Neural cell (in vitro differentiated cells): ENCODE measurements around the gene UHRF1. TPM values are rescaled to one million over a fixed set of nuclear protein-coding genes. Genes with fewer than 3 reads are reported as not detected.

ENCODE experiments used
- H2AFZ ChIP-seq: fragments of 200-600, 300-800 bp; sonication (generic), shearing (Covaris generic); 2 replicates; pipeline ENCODE4 v1.6.0; 2014; ENCODE audit warnings: low read depth, mild to moderate bottlenecking, antibody characterized with exemption, low read length, moderate library complexity
- H3F3A ChIP-seq: fragments of 200-600 bp; shearing (Covaris generic); 2 replicates; pipeline ENCODE4 v1.6.1; 2016; ENCODE audit warnings: mild to moderate bottlenecking, moderate library complexity, mixed read lengths, antibody characterized with exemption, low read length; ENCODE audit not compliant: insufficient read depth, poor library complexity, severe bottlenecking
- H3K27ac ChIP-seq: fragments of 200-600, 300-800 bp; sonication (generic), shearing (Covaris generic); 2 replicates; pipeline ENCODE4 v1.5.1; 2014; ENCODE audit warnings: mild to moderate bottlenecking, low read length, moderate library complexity
- H3K27me3 ChIP-seq: fragments of 300-800, 200-600 bp; sonication (generic), shearing (Covaris generic); 2 replicates; pipeline ENCODE4 v1.6.0; 2014; ENCODE audit warnings: mild to moderate bottlenecking, low read depth, low read length, moderate library complexity; ENCODE audit not compliant: insufficient read depth
- H3K36me3 ChIP-seq: fragments of 300-800, 200-600 bp; sonication (generic), shearing (Covaris generic); 2 replicates; pipeline ENCODE4 v1.5.1; 2014; ENCODE audit warnings: mild to moderate bottlenecking, antibody characterized with exemption, low read length, moderate library complexity; ENCODE audit not compliant: insufficient read depth
- H3K4me2 ChIP-seq: fragments of 300-800, 200-600 bp; sonication (generic), shearing (Covaris generic); 2 replicates; pipeline ENCODE4 v1.6.0; 2014; ENCODE audit warnings: mild to moderate bottlenecking, low read length
- H3K4me3 ChIP-seq: fragments of 300-800, 200-600 bp; sonication (generic), shearing (Covaris generic); 2 replicates; pipeline ENCODE4 v1.5.1; 2014; ENCODE audit warnings: mild to moderate bottlenecking, low read length, moderate library complexity
- H3K79me2 ChIP-seq: fragments of 200-600 bp; shearing (Covaris generic); replicated peaks from 2 replicates; pipeline ENCODE4 v1.6.0; 2014; ENCODE audit warnings: mild to moderate bottlenecking, low read length, moderate library complexity; ENCODE audit not compliant: insufficient read depth
- H3K9ac ChIP-seq: fragments of 300-800, 200-600 bp; sonication (generic), shearing (Covaris generic); 2 replicates; pipeline ENCODE4 v1.6.1; 2016; ENCODE audit warnings: mild to moderate bottlenecking, low read length, mixed read lengths
- H3K9me2 ChIP-seq: fragments of 200-600 bp; shearing (Covaris generic); 2 replicates; pipeline ENCODE4 v1.6.1; 2016; ENCODE audit warnings: mild to moderate bottlenecking, low read length, mixed read lengths; ENCODE audit not compliant: insufficient read depth
- H3K9me3 ChIP-seq: fragments of 200-600, 300-800 bp; sonication (generic), shearing (Covaris generic); 2 replicates; pipeline ENCODE4 v1.6.1; 2016; ENCODE audit warnings: mild to moderate bottlenecking, mixed run types, low read length, moderate library complexity, mixed read lengths
- H4K20me1 ChIP-seq: fragments of 200-600 bp; shearing (Covaris generic); 2 replicates; pipeline ENCODE4 v1.6.1; 2016; ENCODE audit warnings: mild to moderate bottlenecking, mixed run types; ENCODE audit not compliant: insufficient read depth
- CTCF ChIP-seq: fragments of 450-650 bp; IDR thresholded peaks from 2 replicates; pipeline ENCODE4 v1.5.1; 2014; ENCODE audit warnings: antibody characterized with exemption, mild to moderate bottlenecking, moderate library complexity; ENCODE audit not compliant: poor library complexity, severe bottlenecking
- EP300 ChIP-seq: fragments of 450-650 bp; conservative IDR thresholded peaks from 2 replicates; pipeline ENCODE4 v1.6.1; 2014; ENCODE audit warnings: antibody characterized with exemption, mild to moderate bottlenecking, moderate library complexity; ENCODE audit not compliant: poor library complexity, severe bottlenecking
- EZH2 ChIP-seq: fragments of 200-600, 300-800 bp; shearing (Covaris generic), sonication (generic); IDR thresholded peaks from 2 replicates; pipeline ENCODE4 v1.6.1; 2014; ENCODE audit warnings: antibody characterized with exemption, low read length, borderline replicate concordance, mild to moderate bottlenecking; ENCODE audit not compliant: insufficient read depth, poor library complexity, severe bottlenecking
- MXI1 ChIP-seq: fragments of 450-650 bp; conservative IDR thresholded peaks from 2 replicates; pipeline ENCODE4 v1.6.1; 2014; ENCODE audit warnings: antibody characterized with exemption, mild to moderate bottlenecking; ENCODE audit not compliant: poor library complexity, severe bottlenecking
- POLR2AphosphoS5 ChIP-seq: IDR thresholded peaks from 2 replicates; pipeline ENCODE4 v1.6.1; 2012
- RAD21 ChIP-seq: fragments of 450-650 bp; conservative IDR thresholded peaks from 2 replicates; pipeline ENCODE4 v1.6.1; 2014; ENCODE audit warnings: antibody characterized with exemption, mild to moderate bottlenecking, moderate library complexity
- REST ChIP-seq: IDR thresholded peaks from 2 replicates; pipeline ENCODE4 v1.6.1; 2012; ENCODE audit warnings: borderline replicate concordance
- SMC3 ChIP-seq: fragments of 450-650 bp; conservative IDR thresholded peaks from 2 replicates; pipeline ENCODE4 v1.6.1; 2014; ENCODE audit warnings: antibody characterized with exemption, mild to moderate bottlenecking, moderate library complexity; ENCODE audit not compliant: poor library complexity
- TAF1 ChIP-seq: IDR thresholded peaks from 2 replicates; pipeline ENCODE4 v1.6.1; 2012; ENCODE audit warnings: low read depth
- polyA plus RNA-seq: library from polyadenylated mRNA; depleted of rRNA; stranded (reverse); fragments of >200 nt; gene quantifications from 2 replicates; pipeline ENCODE4 v1.2.3, GENCODE V29; 2014

UHRF1 gene
- polyA plus RNA-seq, 1 donor from 2014 or later = 3.0 TPM

GRCh38 chr19:4861147-4861546 lies 48.2 kb upstream of the UHRF1 start:
- Histone ChIP-seq H3F3A (no peaks in the 10 kb centered on the region), H3K9me2 (no peaks in the 10 kb centered on the region), H3K27me3 (no peaks in the 10 kb centered on the region), H3K27ac (no peak overlapping the region), H3K9ac (no peak overlapping the region), H3K9me3 (no peaks in the 10 kb centered on the region), H3K36me3 (no peaks in the 10 kb centered on the region), H3K4me3 (no peak overlapping the region), H4K20me1 (no peaks in the 10 kb centered on the region), H3K4me2 (no peak overlapping the region), H3K79me2 (no peaks in the 10 kb centered on the region), H2AFZ (no peak overlapping the region)
- TF ChIP-seq CTCF (no peak), POLR2AphosphoS5 (no peak), REST (no peak), EP300 (no peak), RAD21 (no peak), SMC3 (no peak), TAF1 (no peak), MXI1 (no peak), EZH2 (no peak)

- H3K36me3 ChIP-seq = no peaks in the 10 kb centered on the region
- TF ChIP-seq TAF1 = no peak
- TF ChIP-seq EP300 = no peak
- no peak overlapping the region for H2AFZ ChIP-seq
- peak overlapping the region; percentile 4 for H3K4me2 ChIP-seq
- no peaks in the 10 kb centered on the region for H4K20me1 ChIP-seq
- no peaks in the 10 kb centered on the region for H3K27me3 ChIP-seq
- H3F3A ChIP-seq = no peaks in the 10 kb centered on the region
- no peaks in the 10 kb centered on the region for H3K9me3 ChIP-seq
- peak overlapping the region; percentile 39 for H3K9ac ChIP-seq
- no peak overlapping the region for H3K27ac ChIP-seq
- no peaks in the 10 kb centered on the region for H3K9me2 ChIP-seq
- H3K4me3 ChIP-seq = peak overlapping the region; percentile 66
- no peaks in the 10 kb centered on the region for H3K79me2 ChIP-seq
Measured at GRCh38 chr19:4866595-4867424, 42.5 kb upstream of the UHRF1 start.
